IPS-18a (cell line): ENCODE measurements around the gene MBLAC1.
"Not testable (repeated sequence)": the region's sequence is repeated elsewhere in the genome, so short reads cannot be mapped to it uniquely, and the experiment has no call there.

Source experiments
- H3K27ac ChIP-seq: one replicate; pipeline ENCODE4 v1.5.1; 2013; ENCODE audit warnings: low read length
- H3K27me3 ChIP-seq: one replicate; pipeline ENCODE4 v1.6.1; 2013; ENCODE audit warnings: mild to moderate bottlenecking, low read length; ENCODE audit not compliant: control insufficient read depth, insufficient read depth
- H3K36me3 ChIP-seq: one replicate; pipeline ENCODE4 v1.6.1; 2013; ENCODE audit warnings: low read depth, low read length; ENCODE audit not compliant: control insufficient read depth
- H3K4me1 ChIP-seq: one replicate; pipeline ENCODE4 v1.6.1; 2013; ENCODE audit warnings: low read depth, low read length; ENCODE audit not compliant: control insufficient read depth
- H3K4me3 ChIP-seq: one replicate; pipeline ENCODE4 v1.5.1; 2013; ENCODE audit warnings: low read length
- H3K9ac ChIP-seq: one replicate; pipeline ENCODE4 v1.6.1; 2013; ENCODE audit warnings: mild to moderate bottlenecking, low read length, moderate library complexity
- H3K9me3 ChIP-seq: one replicate; pipeline ENCODE4 v1.6.1; 2013; ENCODE audit warnings: low read depth, low read length; ENCODE audit not compliant: control insufficient read depth

Gene MBLAC1

DNA sequence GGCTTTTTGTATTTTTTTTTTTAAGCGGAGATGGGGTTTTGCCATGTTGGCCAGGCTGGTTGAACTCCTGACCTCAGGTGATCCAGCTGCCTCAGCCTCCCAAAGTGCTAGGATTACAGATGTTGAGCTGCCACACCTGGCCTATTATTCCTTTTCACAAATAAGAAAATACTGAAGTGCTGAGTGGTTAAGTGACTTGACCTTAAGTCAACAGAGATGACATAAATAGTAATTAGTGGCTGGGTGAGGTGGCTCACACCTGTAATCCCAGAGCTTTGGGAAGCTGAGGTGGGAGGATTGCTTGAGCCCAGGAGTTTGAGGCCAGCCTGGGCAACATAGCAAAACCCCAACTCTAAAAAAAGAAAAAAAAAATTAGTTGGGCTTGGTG, 3.4 kb downstream of the MBLAC1 start:
- not testable (repeated sequence) for H3K4me1 ChIP-seq, H3K4me3 ChIP-seq, H3K36me3 ChIP-seq, H3K27ac ChIP-seq, H3K9me3 ChIP-seq, H3K9ac ChIP-seq
- H3K27me3 ChIP-seq = peaks cover 22% of the 10 kb centered on the region

GRCh38 chr7:100130608-100131453, 4.1 kb downstream of the MBLAC1 start:
- H3K4me3 ChIP-seq = peak overlapping the region; percentile 56
- no peaks in the 10 kb centered on the region for H3K36me3 ChIP-seq
- peaks cover 22% of the 10 kb centered on the region for H3K27me3 ChIP-seq
- no peak overlapping the region for H3K27ac ChIP-seq
- no peak overlapping the region for H3K9ac ChIP-seq
- H3K9me3 ChIP-seq = no peaks in the 10 kb centered on the region
- peaks cover 4% of the 10 kb centered on the region for H3K4me1 ChIP-seq

DNA sequence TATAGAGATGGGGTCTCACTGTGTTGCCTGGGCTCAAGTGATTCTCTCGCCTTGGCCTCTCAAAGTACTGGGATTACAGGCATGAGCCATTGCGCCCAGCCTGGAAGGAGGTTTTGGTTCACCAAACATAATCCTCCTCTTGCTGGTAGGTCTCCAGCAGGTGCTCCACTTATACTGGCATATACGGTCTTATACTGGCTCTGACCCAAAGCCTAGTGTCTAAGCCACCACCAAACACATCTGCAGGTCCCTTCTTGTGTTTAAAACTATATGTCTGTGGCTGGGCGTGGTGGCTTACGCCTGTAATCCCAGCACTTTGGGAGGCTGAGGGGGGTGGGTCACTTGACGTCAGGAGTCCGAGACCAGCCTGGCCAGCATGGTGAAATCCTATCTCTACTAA, 5.4 kb downstream of the MBLAC1 start:
- Histone ChIP-seq H3K9me3 (no peaks in the 10 kb centered on the region), H3K27me3 (peaks cover 22% of the 10 kb centered on the region), H3K36me3 (no peaks in the 10 kb centered on the region), H3K4me3 (no peak overlapping the region), H3K27ac (no peak overlapping the region), H3K4me1 (peaks cover 4% of the 10 kb centered on the region), H3K9ac (no peak overlapping the region)

- H3K36me3 ChIP-seq = no peaks in the 10 kb centered on the region
- peaks cover 4% of the 10 kb centered on the region for H3K4me1 ChIP-seq
- H3K9ac ChIP-seq = no peak overlapping the region
- H3K9me3 ChIP-seq = no peaks in the 10 kb centered on the region
- H3K27ac ChIP-seq = no peak overlapping the region
- H3K27me3 ChIP-seq = peaks cover 21% of the 10 kb centered on the region
- no peak overlapping the region for H3K4me3 ChIP-seq
Observed at GRCh38 chr7:100132697-100133151, 6.0 kb downstream of the MBLAC1 start.

GRCh38 chr7:100137851-100138760, 11.3 kb downstream of the MBLAC1 start:
- no peaks in the 10 kb centered on the region for H3K4me1 ChIP-seq
- no peak overlapping the region for H3K4me3 ChIP-seq
- H3K9ac ChIP-seq = no peak overlapping the region
- H3K27me3 ChIP-seq = no peaks in the 10 kb centered on the region
- H3K36me3 ChIP-seq = no peaks in the 10 kb centered on the region
- no peaks in the 10 kb centered on the region for H3K9me3 ChIP-seq
- H3K27ac ChIP-seq = no peak overlapping the region

DNA sequence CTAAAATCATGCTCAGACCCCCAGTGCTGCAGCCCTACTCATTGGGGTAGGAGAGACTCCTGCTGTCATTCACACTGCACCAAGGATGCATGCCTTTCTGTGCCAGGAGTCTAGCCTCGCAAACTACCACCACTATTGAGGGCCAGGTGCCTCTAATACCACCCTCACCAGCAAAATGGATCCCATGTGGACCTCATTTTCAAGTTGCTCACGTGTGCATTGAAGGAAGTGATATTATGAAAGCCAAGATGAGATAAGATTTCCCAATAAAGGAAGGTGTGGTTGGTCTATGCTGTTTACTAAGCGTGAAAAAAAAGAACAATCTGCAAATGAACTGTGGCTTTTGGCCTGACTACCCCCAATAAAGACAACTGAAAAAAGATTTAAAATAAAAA, 14.8 kb downstream of the MBLAC1 start:
- no peak overlapping the region for H3K4me3 ChIP-seq
- H3K9ac ChIP-seq = no peak overlapping the region
- H3K27ac ChIP-seq = no peak overlapping the region
- H3K27me3 ChIP-seq = no peaks in the 10 kb centered on the region
- H3K9me3 ChIP-seq = no peaks in the 10 kb centered on the region
- H3K4me1 ChIP-seq = no peaks in the 10 kb centered on the region
- H3K36me3 ChIP-seq = no peaks in the 10 kb centered on the region

DNA sequence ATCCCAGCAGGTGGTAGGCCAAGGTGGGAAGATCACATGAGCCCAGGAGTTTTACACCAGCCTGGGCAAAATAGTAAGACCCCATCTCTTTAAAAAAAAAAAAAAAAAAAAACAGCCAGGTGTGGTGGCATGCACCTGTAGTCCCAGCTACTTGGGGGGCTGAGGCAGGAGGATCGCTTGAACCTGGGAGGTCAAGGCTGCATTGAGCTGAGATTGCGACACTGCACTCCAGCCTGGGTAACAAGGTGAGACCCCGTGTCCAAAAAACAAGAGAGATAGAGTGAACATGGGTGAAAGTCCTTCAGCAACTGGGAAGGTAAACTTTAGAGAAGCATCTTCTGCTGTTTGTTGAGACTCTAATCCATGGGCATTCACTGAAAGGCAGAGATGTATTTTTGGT, 15.7 kb downstream of the MBLAC1 start:
- H3K27ac ChIP-seq = no peak overlapping the region
- H3K4me1 ChIP-seq = no peaks in the 10 kb centered on the region
- no peak overlapping the region for H3K4me3 ChIP-seq
- H3K9me3 ChIP-seq = no peaks in the 10 kb centered on the region
- H3K9ac ChIP-seq = no peak overlapping the region
- no peaks in the 10 kb centered on the region for H3K27me3 ChIP-seq
- no peaks in the 10 kb centered on the region for H3K36me3 ChIP-seq

GRCh38 chr7:100146350-100146749, 19.6 kb downstream of the MBLAC1 start:
- H3K9ac ChIP-seq, H3K27me3 ChIP-seq, H3K27ac ChIP-seq, H3K9me3 ChIP-seq, H3K36me3 ChIP-seq, H3K4me3 ChIP-seq: not testable (repeated sequence)
- H3K4me1 ChIP-seq = peaks cover 10% of the 10 kb centered on the region

DNA sequence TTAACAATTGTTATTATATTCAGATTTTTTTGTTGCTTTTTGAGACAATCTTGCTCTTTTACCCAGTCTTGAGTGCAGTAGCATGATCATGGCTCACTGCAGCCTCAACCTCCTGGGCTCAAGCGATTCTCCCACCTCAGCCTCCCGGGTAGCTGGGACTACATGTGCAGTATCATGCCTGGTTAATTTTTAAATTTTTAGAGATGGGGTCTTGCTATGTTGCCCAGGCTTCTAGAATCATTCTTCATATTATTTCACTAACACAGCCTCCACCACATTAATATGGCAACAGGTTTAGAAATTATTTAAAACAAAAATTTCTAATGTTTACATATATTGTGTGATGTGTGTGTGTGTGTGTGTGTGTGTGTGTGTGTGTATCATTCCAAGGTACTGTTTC, 20.5 kb downstream of the MBLAC1 start:
- no peaks in the 10 kb centered on the region for H3K9me3 ChIP-seq
- H3K4me1 ChIP-seq = peaks cover 10% of the 10 kb centered on the region
- H3K27ac ChIP-seq = no peak overlapping the region
- no peaks in the 10 kb centered on the region for H3K36me3 ChIP-seq
- H3K9ac ChIP-seq = no peak overlapping the region
- H3K4me3 ChIP-seq = no peak overlapping the region
- H3K27me3 ChIP-seq = no peaks in the 10 kb centered on the region

- Histone ChIP-seq H3K4me3 (peak overlapping the region; percentile 28), H3K4me1 (peaks cover 10% of the 10 kb centered on the region), H3K36me3 (no peaks in the 10 kb centered on the region), H3K9me3 (no peaks in the 10 kb centered on the region), H3K9ac (no peak overlapping the region), H3K27ac (peak overlapping the region; percentile 24), H3K27me3 (no peaks in the 10 kb centered on the region)
Observed at GRCh38 chr7:100148225-100148558, 21.4 kb downstream of the MBLAC1 start.

DNA sequence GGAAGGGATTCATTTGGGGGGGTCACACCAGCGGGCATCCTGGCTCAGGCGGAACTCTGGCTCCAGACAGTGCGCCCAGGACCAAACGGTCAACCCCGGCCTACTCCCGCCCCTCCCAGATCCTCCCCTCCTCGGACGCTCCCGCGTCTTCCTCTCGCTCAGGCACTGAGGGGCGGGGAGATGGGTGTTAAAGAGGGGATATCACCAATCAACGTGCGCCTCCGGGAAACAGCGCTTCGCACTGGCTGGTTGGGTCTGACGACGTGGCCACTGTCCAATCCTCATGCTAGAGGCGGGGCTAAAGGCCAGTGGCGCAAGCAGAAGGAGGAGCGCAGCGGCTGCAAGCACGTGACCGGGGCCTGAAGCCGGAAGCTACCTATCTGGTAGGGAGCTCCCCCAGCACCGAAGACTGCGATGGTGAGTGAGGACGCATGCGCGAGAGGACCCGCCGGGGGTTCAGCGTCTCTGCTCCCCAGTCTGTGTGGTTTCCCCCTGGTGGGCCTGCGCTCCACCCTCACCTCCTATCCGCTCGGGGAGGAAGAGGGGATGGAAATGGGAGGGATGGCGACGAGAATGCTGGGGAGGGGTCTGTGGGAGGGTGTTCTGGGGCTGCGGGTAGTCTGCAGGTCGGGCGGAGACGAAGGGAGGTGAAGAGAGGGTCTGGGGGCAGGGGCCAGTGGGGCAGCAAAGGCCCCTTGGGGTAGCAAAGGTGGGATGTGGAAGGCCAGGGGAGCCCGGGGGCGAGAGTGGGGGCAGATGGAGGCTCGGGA, 22.0 kb downstream of the MBLAC1 start, which contains the start of gene LAMTOR4:
Gene LAMTOR4 (plus strand): TSS at position 360 of the 770 bp plus-strand sequence. CDS start 55 bp downstream, at position 415.
- Histone ChIP-seq H3K9me3 (no peaks in the 10 kb centered on the region), H3K9ac (peak within 1 kb of the TSS; percentile 77), H3K27ac (peak within 1 kb of the TSS; percentile 67), H3K4me3 (peak within 1 kb of the TSS; percentile 94), H3K27me3 (no peaks in the 10 kb centered on the region), H3K36me3 (peaks cover 3% of the 10 kb centered on the region), H3K4me1 (peaks cover 10% of the 10 kb centered on the region)
